ENCODE data around the gene SAMM50. TPM values are rescaled to one million over a fixed set of nuclear protein-coding genes. Genes with fewer than 3 reads are reported as not detected.

SAMM50 gene
- total RNA-seq, 2 experiments from 2014 or later: 42.2 to 57.9 TPM

DNA sequence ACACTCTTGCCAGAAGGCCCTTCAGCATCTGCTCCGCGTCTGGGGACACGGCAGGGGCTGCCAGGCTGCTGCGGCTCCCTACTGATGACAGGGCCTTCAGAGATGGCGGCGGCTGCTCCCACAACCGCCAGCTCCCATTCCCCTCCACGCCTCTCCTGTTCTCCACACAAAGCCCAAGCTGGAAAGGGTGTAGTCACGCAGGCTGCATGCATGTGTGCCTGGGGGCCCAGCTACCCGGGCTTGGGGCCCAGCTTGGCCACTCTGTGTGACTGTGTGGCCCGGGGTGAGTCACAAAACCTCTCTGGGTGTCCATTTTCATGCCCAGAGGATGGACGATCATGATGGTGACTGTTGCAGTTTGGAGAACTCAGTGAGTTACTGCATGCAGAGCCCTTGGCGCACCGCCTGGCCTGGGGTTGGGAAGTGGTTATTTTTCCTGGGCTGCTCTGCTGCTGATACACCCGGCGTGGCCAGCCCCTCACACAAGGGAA is 37.1 kb downstream of the SAMM50 start:
- Mint-ChIP-seq H3K9me3 (ENCODE audit: low read depth) (no peaks in the 10 kb centered on the region), H3K27ac (no peak overlapping the region), H3K4me3 (no peak overlapping the region), H3K27me3 (no peaks in the 10 kb centered on the region), H3K36me3 (peaks cover 23% of the 10 kb centered on the region), H3K4me1 (peaks cover 22% of the 10 kb centered on the region)
- no peak for ATAC-seq
- DNase-seq: no peak
- CTCF ChIA-PET: interaction anchor here (1.1 to 7.4 kb wide), 27 partner anchors 8 to 693 kb away, joined by 3 to 162 read pairs (median 7); partner anchors contain the start of genes PARVB and PARVG

DNA sequence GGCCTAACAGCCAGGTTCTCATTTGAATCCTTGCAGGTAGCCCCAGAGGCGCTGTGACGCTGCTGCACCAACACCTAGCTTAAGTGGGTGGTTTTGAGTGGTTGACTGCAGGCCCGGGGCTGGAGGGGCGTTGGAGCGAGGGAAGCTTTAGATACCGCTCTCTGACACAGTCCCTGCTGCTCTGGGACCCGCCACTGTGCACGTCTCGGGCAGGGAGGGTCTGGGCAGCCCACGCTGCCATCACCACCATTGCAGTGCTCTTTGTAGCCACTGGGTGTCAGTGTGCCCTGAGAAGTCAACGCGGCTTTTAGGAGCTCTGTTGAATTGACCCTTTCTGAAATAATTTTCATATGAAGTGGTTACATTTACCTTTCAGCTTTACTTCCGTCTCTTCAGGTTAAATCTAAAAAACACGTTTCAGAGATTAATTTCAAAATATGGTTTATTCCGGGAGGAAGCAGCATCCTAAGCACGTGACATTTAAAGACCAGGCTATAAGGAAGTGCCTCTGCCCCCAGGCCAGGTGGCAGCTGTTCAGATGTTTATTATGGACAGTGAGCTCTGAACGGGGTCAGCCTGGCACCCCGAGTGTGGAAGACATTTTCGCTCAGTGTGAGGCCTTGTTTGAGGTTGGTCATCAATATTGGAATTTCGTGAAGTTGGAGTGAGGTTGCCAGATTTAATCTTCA is 38.0 kb downstream of the SAMM50 start:
- Mint-ChIP-seq H3K4me3 (no peak overlapping the region), H3K27ac (peak overlapping the region; percentile 54), H3K4me1 (peaks cover 22% of the 10 kb centered on the region), H3K27me3 (no peaks in the 10 kb centered on the region), H3K36me3 (peaks cover 26% of the 10 kb centered on the region), H3K9me3 (ENCODE audit: low read depth) (no peaks in the 10 kb centered on the region)
- peak; percentile 52 for ATAC-seq
- CTCF ChIA-PET: interaction anchor here (0.6 to 7.4 kb wide), 50 partner anchors 8 to 692 kb away, joined by 3 to 162 read pairs (median 4); partner anchors contain the start of genes PARVB, PARVG and SAMM50
- peak; percentile 66 for DNase-seq

DNA sequence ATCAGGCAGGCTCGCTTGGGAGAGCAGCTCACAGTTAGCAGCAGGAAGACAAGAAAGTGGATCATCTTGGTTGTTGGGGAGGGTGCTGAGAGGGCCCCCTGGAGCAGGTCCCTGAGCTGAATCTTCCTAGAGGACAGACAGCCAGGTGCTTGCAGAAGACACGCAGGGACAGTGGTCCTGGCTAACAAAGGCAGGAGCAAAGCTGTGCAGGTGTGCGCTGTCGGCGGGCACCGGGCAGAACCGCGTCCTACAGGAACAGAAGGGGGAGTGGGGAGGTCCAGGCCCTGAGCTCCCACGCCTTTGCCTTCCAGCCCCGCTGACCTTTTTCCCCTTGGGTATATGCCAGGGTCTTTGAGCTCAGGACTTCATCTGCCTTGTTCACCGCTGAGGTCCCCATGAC is 38.8 kb downstream of the SAMM50 start:
- Mint-ChIP-seq H3K27me3 (no peaks in the 10 kb centered on the region), H3K9me3 (ENCODE audit: low read depth) (no peaks in the 10 kb centered on the region), H3K27ac (no peak overlapping the region), H3K36me3 (peaks cover 28% of the 10 kb centered on the region), H3K4me3 (no peak overlapping the region), H3K4me1 (peaks cover 22% of the 10 kb centered on the region)
- CTCF ChIA-PET: interaction anchor here (0.7 to 7.4 kb wide), 26 partner anchors 10 to 653 kb away, joined by 3 to 162 read pairs (median 5); partner anchors contain the start of genes PARVB and PARVG
- DNase-seq: no peak
- no peak for ATAC-seq

DNA sequence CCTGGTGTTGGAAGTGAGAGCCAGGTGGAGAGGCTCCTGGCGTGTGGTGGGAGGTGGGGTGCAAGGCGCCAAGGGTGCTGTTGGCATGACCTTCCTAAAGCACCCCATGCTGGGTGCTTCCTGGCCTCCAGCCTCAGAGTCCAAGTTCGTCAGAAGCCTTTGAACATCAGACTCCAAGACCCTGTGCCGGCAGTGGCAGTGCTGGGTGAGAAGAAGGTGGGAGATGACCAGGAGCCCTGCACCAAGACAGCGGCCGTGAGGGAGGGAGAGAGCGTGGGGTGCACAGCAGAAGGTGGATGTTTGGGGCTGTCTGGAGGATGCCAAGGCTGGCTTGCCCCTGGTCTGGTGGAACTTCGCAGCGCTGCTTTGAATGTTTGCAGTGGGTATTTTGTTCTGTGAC is 39.2 kb downstream of the SAMM50 start:
- Mint-ChIP-seq H3K27me3 (no peaks in the 10 kb centered on the region), H3K36me3 (peaks cover 29% of the 10 kb centered on the region), H3K4me1 (peaks cover 22% of the 10 kb centered on the region), H3K27ac (no peak overlapping the region), H3K4me3 (no peak overlapping the region), H3K9me3 (ENCODE audit: low read depth) (no peaks in the 10 kb centered on the region)
- no peak for ATAC-seq
- CTCF ChIA-PET: interaction anchor here (0.7 to 7.4 kb wide), 12 partner anchors 11 to 652 kb away, joined by 3 to 162 read pairs (median 6); no protein-coding TSS in a partner anchor
- DNase-seq: no peak

DNA sequence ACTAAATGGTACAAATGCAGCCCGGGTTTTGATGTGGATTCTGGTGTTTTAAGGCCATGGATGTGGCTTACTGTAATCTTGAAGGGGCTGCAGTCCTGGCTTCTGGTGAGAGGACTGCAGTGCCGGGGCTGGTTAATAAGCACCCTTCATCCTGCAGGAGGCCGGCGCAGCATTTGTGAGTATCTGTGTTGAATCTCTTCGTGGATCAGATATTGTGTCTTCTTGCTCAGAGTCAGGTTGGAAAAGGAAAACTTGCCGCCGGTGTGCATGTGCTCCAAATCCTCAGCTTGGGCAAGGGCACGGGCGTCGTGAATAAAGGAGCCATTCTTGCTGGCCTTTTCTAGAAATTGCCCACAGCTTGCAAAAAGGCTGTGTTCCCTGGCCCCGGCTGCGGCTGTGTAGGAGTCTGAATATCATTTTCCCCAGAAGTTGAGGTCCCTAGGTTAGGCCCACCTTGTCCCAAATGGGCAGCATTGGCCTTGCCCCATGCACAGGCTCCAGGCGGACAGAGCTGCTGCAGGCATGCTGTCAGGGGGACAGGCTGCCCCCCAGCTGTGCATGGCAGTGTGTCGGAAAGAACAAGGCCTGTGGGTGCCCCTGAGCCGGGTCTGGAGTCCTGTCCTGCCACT is 39.9 kb downstream of the SAMM50 start:
- CTCF ChIA-PET: interaction anchor here (1.1 to 7.4 kb wide), 5 partner anchors 11 to 631 kb away, joined by 3 to 162 read pairs (median 12); no protein-coding TSS in a partner anchor
- ATAC-seq (no peak), DNase-seq (no peak)
- Mint-ChIP-seq H3K27ac (peak overlapping the region; percentile 88), H3K9me3 (ENCODE audit: low read depth) (no peaks in the 10 kb centered on the region), H3K27me3 (no peaks in the 10 kb centered on the region), H3K4me3 (peak overlapping the region; percentile 84), H3K4me1 (peaks cover 22% of the 10 kb centered on the region), H3K36me3 (peaks cover 27% of the 10 kb centered on the region)

DNA sequence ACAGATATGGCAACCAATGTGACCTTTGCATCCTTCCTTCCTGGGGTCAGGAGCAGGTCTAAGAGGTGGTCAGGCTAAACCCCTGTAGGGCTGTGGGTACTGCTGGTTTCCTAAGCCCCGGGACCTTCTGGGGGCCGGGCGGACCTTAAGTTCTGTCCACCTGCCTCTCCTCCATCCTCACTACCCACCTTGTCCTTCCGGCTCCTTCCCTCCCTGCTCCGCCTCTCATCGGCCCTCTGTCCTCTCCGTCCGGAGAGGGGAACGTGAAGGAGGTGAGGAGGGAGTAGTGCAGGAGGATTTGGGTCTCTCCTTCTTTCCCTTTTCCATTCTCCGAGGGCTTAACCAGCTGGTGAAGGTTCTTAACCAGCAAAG is 40.5 kb downstream of the SAMM50 start:
- ATAC-seq (peak; percentile 58), DNase-seq (no peak)
- CTCF ChIA-PET: interaction anchor here (1.1 to 7.4 kb wide), 4 partner anchors 50 to 630 kb away, joined by 3 to 162 read pairs (median 28); no protein-coding TSS in a partner anchor
- no peaks in the 10 kb centered on the region for H3K9me3 Mint-ChIP-seq (ENCODE audit: low read depth)
- peaks cover 25% of the 10 kb centered on the region for H3K36me3 Mint-ChIP-seq
- peak overlapping the region; percentile 88 for H3K27ac Mint-ChIP-seq
- H3K27me3 Mint-ChIP-seq: no peaks in the 10 kb centered on the region
- H3K4me3 Mint-ChIP-seq: peak overlapping the region; percentile 84
- H3K4me1 Mint-ChIP-seq: peaks cover 22% of the 10 kb centered on the region

DNA sequence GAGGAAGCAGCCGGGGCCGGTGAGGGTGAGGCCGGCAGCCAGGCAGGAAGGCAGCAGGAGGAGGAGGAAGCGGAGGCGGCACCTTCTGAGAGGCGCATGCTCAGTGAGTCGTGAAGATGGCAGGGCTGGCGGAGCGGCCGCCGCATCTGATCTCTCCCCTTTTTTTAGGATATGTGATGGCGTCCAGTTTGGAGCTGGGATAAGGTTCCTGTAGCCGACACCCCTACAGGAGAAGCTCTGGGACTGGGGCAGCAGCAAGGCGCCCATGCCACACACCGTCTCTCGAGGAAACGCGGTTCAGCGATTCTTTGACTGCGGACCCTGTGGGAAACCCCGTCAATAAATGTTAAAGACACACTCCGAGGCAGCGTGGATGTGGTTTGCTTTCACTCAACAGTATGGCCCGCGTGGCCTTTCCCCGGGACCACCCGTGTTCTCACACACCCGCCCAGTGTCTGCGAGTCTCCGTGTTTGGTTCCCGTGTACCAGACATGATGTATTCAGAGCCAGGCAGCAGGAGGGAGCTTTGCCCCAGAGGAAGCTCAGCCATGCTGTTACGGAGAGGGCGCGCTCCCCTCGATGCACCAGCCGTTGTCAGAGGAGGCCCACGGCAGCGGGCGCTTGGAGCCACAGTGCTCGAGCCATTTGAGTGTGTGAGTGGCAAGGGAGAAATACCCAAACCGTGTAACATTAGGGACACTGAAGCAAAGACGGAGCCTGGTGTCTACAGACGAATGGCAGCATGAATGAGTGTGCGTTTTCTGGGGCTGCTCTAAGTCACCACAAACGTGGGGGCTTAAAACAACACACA is 41.1 kb downstream of the SAMM50 start:
- H3K36me3 Mint-ChIP-seq: peaks cover 25% of the 10 kb centered on the region
- no peaks in the 10 kb centered on the region for H3K27me3 Mint-ChIP-seq

DNA sequence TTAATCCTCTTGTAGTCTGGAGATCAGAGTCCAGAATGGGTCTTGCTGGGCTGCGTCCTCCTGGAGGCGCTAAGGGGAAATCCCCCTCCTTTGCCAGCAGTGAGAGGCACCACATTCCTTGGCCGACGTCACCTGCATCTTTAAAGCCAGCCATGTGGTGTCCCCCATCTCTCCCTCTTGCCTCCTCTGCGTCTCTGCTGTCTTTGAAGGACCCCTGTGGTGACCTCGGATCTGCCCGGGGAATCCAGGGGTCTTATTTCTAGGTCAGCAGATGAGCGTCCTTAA is 41.7 kb downstream of the SAMM50 start:
- Mint-ChIP-seq H3K4me3 (peak overlapping the region; percentile 11), H3K27me3 (no peaks in the 10 kb centered on the region), H3K27ac (no peak overlapping the region), H3K9me3 (ENCODE audit: low read depth) (no peaks in the 10 kb centered on the region), H3K36me3 (peaks cover 22% of the 10 kb centered on the region), H3K4me1 (peaks cover 22% of the 10 kb centered on the region)
- CTCF ChIA-PET: no interaction called here
- ATAC-seq (no peak), DNase-seq (no peak)

More for the DNA sequence above, 41.1 kb downstream of the SAMM50 start:
- DNase-seq (peak; percentile 82), ATAC-seq (peak; percentile 93)
- H3K9me3 Mint-ChIP-seq (ENCODE audit: low read depth): no peaks in the 10 kb centered on the region
- peak overlapping the region; percentile 84 for H3K4me3 Mint-ChIP-seq
- H3K27ac Mint-ChIP-seq: peak overlapping the region; percentile 88
- CTCF ChIA-PET: interaction anchor here (0.7 to 7.4 kb wide), 5 partner anchors 51 to 631 kb away, joined by 3 to 162 read pairs (median 4); no protein-coding TSS in a partner anchor
- H3K4me1 Mint-ChIP-seq: peaks cover 22% of the 10 kb centered on the region

DNA sequence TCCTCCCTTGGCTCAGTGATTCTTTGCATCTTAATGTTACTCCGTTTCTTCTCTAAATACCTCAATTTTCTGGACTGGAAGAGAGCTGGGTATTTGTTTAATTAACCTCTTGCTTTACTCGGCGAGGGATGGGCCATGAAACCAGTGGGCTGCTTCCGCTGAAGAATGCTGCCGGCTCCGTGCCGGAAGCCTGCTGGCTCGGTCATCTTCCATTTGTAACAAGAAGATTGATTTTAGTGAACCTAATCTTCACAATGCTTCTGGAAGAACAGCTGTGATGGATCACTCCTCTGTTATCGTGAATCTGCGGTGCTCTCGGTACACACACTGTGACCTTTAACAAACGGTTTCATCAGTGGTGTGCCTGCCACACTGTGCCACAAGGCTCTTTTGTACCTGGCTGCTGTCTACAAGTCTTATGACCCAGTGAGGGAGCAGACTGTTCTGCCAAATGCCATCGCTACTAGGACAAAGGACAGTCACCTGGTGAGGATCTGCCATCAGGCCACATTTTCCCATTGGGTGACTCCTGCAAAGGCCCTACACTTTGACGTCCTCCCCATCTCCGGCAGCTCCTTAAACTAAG is 43.5 kb downstream of the SAMM50 start:
- peaks cover 18% of the 10 kb centered on the region for H3K4me1 Mint-ChIP-seq
- no peak for DNase-seq
- CTCF ChIA-PET: interaction anchor here (1.0 to 1.8 kb wide), 3 partner anchors 83 to 87 kb away, joined by 3 to 7 read pairs (median 4); no protein-coding TSS in a partner anchor

DNA sequence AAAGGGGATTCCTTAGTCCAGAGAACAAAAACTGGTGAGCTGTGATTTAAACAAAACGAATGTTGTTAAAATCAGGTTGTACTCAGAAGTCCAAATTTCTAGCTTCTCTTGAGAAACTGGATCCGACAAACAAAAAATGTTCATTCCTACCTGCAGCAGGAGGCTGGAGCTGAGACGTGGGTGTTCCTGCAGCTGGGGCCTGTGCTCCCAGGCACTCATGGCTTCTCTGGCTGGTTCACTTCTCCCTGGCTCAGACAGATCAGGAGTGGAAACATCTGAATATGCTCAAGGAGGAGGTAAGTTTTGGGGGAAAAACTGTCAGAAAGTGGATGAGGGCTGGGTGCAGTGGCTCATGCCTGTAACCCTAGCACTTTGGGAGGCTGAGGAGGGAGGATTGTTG is 44.1 kb downstream of the SAMM50 start:
- Mint-ChIP-seq H3K4me1 (peaks cover 18% of the 10 kb centered on the region), H3K27ac (no peak overlapping the region)

More for the DNA sequence above, 43.5 kb downstream of the SAMM50 start:
- Mint-ChIP-seq H3K36me3 (peaks cover 14% of the 10 kb centered on the region), H3K27ac (no peak overlapping the region), H3K9me3 (ENCODE audit: low read depth) (no peaks in the 10 kb centered on the region), H3K4me3 (no peak overlapping the region), H3K27me3 (no peaks in the 10 kb centered on the region)
- ATAC-seq: no peak

DNA sequence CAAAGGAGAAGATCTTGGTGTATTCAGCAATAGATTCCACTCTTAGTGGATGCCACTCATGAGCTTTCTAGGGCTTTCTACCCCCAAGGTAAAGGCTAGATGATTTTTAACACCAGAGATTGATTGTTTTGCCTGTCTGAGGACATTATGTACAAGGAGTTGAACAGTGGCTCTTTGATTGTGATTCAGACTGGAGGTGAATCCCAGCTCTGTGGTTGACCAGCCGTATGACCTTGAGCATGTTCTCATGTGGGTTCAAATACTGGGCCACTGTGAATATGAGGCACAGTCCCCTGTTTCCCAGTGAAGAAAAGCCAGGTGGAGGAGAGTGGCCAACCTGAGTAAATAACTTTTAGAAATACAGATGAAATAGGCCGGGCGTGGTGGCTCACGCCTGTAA is 44.9 kb downstream of the SAMM50 start:
- H3K36me3 Mint-ChIP-seq: peaks cover 13% of the 10 kb centered on the region
- H3K4me1 Mint-ChIP-seq: peaks cover 15% of the 10 kb centered on the region
- CTCF ChIA-PET: interaction anchor here (0.6 kb wide), 1 partner anchor 580 kb away, joined by 3 read pairs; no protein-coding TSS in a partner anchor
- H3K4me3 Mint-ChIP-seq: no peak overlapping the region
- H3K9me3 Mint-ChIP-seq (ENCODE audit: low read depth): no peaks in the 10 kb centered on the region
- H3K27ac Mint-ChIP-seq: no peak overlapping the region
- no peaks in the 10 kb centered on the region for H3K27me3 Mint-ChIP-seq
- ATAC-seq (no peak), DNase-seq (no peak)

More for the DNA sequence above, 44.1 kb downstream of the SAMM50 start:
- Mint-ChIP-seq H3K9me3 (ENCODE audit: low read depth) (no peaks in the 10 kb centered on the region), H3K27me3 (no peaks in the 10 kb centered on the region), H3K36me3 (peaks cover 13% of the 10 kb centered on the region), H3K4me3 (no peak overlapping the region)
- ATAC-seq: no peak
- CTCF ChIA-PET: interaction anchor here (1.0 kb wide), 1 partner anchor 85 kb away, joined by 3 read pairs; no protein-coding TSS in a partner anchor
- DNase-seq: no peak

DNA sequence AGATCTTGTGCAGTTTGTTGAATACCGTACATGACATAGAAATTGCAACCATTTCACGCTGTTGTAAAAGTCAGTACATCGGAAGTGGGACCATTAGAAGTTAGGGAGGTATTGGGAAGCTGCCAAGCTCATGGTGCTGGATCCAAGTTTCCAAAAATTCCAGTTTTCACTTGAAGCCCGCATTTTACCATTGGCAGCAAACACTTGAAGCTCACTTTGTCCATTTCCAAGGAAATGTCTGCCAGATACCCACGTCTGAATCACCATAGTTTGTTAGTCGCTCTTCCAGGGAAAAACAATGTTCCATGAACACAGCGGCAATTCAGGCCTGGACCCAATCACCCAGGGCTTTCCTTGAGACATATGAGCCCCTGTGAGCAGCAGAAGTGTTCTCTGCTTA is 46.3 kb downstream of the SAMM50 start:
- Mint-ChIP-seq H3K27ac (no peak overlapping the region), H3K4me3 (no peak overlapping the region), H3K9me3 (ENCODE audit: low read depth) (no peaks in the 10 kb centered on the region), H3K36me3 (peaks cover 14% of the 10 kb centered on the region), H3K27me3 (no peaks in the 10 kb centered on the region), H3K4me1 (peaks cover 6% of the 10 kb centered on the region)
- DNase-seq: no peak
- CTCF ChIA-PET: interaction anchor here (1.2 kb wide), 1 partner anchor 8 kb away, joined by 7 read pairs; no protein-coding TSS in a partner anchor
- no peak for ATAC-seq
